KMS-11 (cell line): Measurements from ENCODE around the gene CACNA1E.

Source experiments
- H2AFZ ChIP-seq: fragments of 200-600 bp; sonication (generic); 2 replicates; pipeline ENCODE4 v1.6.1; 2016; ENCODE audit warnings: antibody characterized with exemption, mixed run types, low read depth
- H3K27ac ChIP-seq: fragments of 200-600 bp; sonication (generic); 2 replicates; pipeline ENCODE4 v1.6.1; 2016; ENCODE audit warnings: mild to moderate bottlenecking, mixed run types
- H3K27me3 ChIP-seq: fragments of 200-600 bp; sonication (generic); 2 replicates; pipeline ENCODE4 v1.6.1; 2017; ENCODE audit warnings: mild to moderate bottlenecking, low read depth, mixed run types, moderate library complexity; ENCODE audit not compliant: insufficient read depth
- H3K36me3 ChIP-seq: fragments of 200-600 bp; sonication (generic); 2 replicates; pipeline ENCODE4 v1.6.1; 2017; ENCODE audit warnings: mild to moderate bottlenecking, mixed run types; ENCODE audit not compliant: insufficient read depth
- H3K4me1 ChIP-seq: fragments of 200-600 bp; sonication (generic); 2 replicates; pipeline ENCODE4 v1.6.1; 2016; ENCODE audit warnings: mild to moderate bottlenecking, low read depth, mixed run types; ENCODE audit not compliant: poor library complexity, severe bottlenecking
- H3K4me2 ChIP-seq: fragments of 200-600 bp; sonication (generic); 2 replicates; pipeline ENCODE4 v1.7.0; 2016; ENCODE audit warnings: mild to moderate bottlenecking, mixed run types
- H3K4me3 ChIP-seq: fragments of 200-600 bp; sonication (generic); IDR thresholded peaks from 2 replicates; pipeline ENCODE4 v1.6.1; 2017; ENCODE audit warnings: low read depth, low read length, mixed read lengths; ENCODE audit not compliant: insufficient read depth
- H3K79me2 ChIP-seq: fragments of 200-600 bp; sonication (generic); 2 replicates; pipeline ENCODE4 v1.6.1; 2016; ENCODE audit warnings: low read depth, mixed run types; ENCODE audit not compliant: insufficient read depth
- H3K9ac ChIP-seq: fragments of 200-600 bp; sonication (generic); 2 replicates; pipeline ENCODE4 v1.6.1; 2016; ENCODE audit warnings: mild to moderate bottlenecking, mixed run types
- H4K20me1 ChIP-seq: fragments of 200-600 bp; sonication (generic); 2 replicates; pipeline ENCODE4 v1.6.1; 2016; ENCODE audit warnings: mild to moderate bottlenecking, mixed run types; ENCODE audit not compliant: insufficient read depth
- CTCF ChIP-seq: fragments of 200-600 bp; sonication (generic); conservative IDR thresholded peaks from 2 replicates; pipeline ENCODE4 v1.6.1; 2017; ENCODE audit warnings: low read depth, mild to moderate bottlenecking, antibody characterized with exemption, low read length, moderate library complexity, mixed read lengths

CACNA1E gene

GRCh38 chr1:181711820-181712219 lies 228.5 kb downstream of the CACNA1E start:
- Histone ChIP-seq H3K9ac (no peak overlapping the region), H3K4me2 (no peak overlapping the region), H4K20me1 (no peaks in the 10 kb centered on the region), H3K4me1 (no peaks in the 10 kb centered on the region), H3K36me3 (no peaks in the 10 kb centered on the region), H2AFZ (no peak overlapping the region), H3K27ac (no peak overlapping the region), H3K79me2 (no peaks in the 10 kb centered on the region), H3K27me3 (no peaks in the 10 kb centered on the region), H3K4me3 (no peak overlapping the region)
- no peak for TF ChIP-seq CTCF

- H3K4me3 ChIP-seq: no peak overlapping the region
- no peaks in the 10 kb centered on the region for H3K4me1 ChIP-seq
- H3K9ac ChIP-seq: no peak overlapping the region
- H4K20me1 ChIP-seq: no peaks in the 10 kb centered on the region
- H3K4me2 ChIP-seq: no peak overlapping the region
- H3K36me3 ChIP-seq: no peaks in the 10 kb centered on the region
- no peak for TF ChIP-seq CTCF
- no peaks in the 10 kb centered on the region for H3K27me3 ChIP-seq
- no peak overlapping the region for H3K27ac ChIP-seq
- H3K79me2 ChIP-seq: no peaks in the 10 kb centered on the region
- no peak overlapping the region for H2AFZ ChIP-seq
These were observed 229.4 kb downstream of the CACNA1E start for GRCh38 chr1:181712711-181713110.

- Histone ChIP-seq H3K4me3 (no peak overlapping the region), H3K79me2 (no peaks in the 10 kb centered on the region), H4K20me1 (no peaks in the 10 kb centered on the region), H2AFZ (no peak overlapping the region), H3K27me3 (no peaks in the 10 kb centered on the region), H3K27ac (no peak overlapping the region), H3K4me1 (no peaks in the 10 kb centered on the region), H3K36me3 (no peaks in the 10 kb centered on the region), H3K4me2 (no peak overlapping the region), H3K9ac (no peak overlapping the region)
- no peak for TF ChIP-seq CTCF
These were observed 231.1 kb downstream of the CACNA1E start for GRCh38 chr1:181714428-181714827.

GRCh38 chr1:181718034-181718433 lies 234.7 kb downstream of the CACNA1E start:
- Histone ChIP-seq H3K79me2 (no peaks in the 10 kb centered on the region), H3K36me3 (no peaks in the 10 kb centered on the region)

More at GRCh38 chr1:181718034-181718433, 234.7 kb downstream of the CACNA1E start:
- no peak for TF ChIP-seq CTCF
- Histone ChIP-seq H3K27me3 (no peaks in the 10 kb centered on the region), H2AFZ (no peak overlapping the region), H3K9ac (no peak overlapping the region), H3K4me2 (no peak overlapping the region), H3K4me3 (no peak overlapping the region), H3K4me1 (no peaks in the 10 kb centered on the region), H3K27ac (no peak overlapping the region), H4K20me1 (no peaks in the 10 kb centered on the region)
